Adrenal gland (tissue), 12 donors: ENCODE data around the gene TAS2R14. TPM values are rescaled to one million over a fixed set of nuclear protein-coding genes. Genes with fewer than 3 reads are reported as not detected.
A peak's percentile ranks its signal among the peaks of the same experiment; 100 is the strongest.

ENCODE experiments used
- DNase-seq, 7 donors: peaks; one replicate each; pipeline ENCODE4 v3.0.0-alpha.2; 2019 to 2020
- H3K27ac ChIP-seq, 5 donors: fragments of 200-600 bp; sonication (generic) in 4 of 5; 1 replicate in 3 of 5; 2 replicates in 2 of 5; pipeline versions ENCODE4 v1.5.1 to v1.8.0; 2016 to 2020; ENCODE audit warnings: mild to moderate bottlenecking in 1 of 5
- H3K27me3 ChIP-seq: fragments of 200-600 bp; 2 replicates; pipeline ENCODE4 v1.8.0; 2021
- H3K36me3 ChIP-seq, 2 donors: fragments of 200-600 bp; replicated peaks in 1 of 2; 1 replicate in 1 of 2; 2 replicates in 1 of 2; pipeline versions ENCODE4 v1.5.1 to v1.8.0; 2018 to 2022
- H3K4me1 ChIP-seq, 2 donors: fragments of 200-600 bp; replicated peaks in 1 of 2; 1 replicate in 1 of 2; 2 replicates in 1 of 2; pipeline versions ENCODE4 v1.5.1 to v1.8.0; 2018 to 2021
- H3K4me3 ChIP-seq, 4 donors: fragments of 200-600 bp; sonication (generic) in 3 of 4; one replicate each; pipeline ENCODE4 v1.5.1; 2016 to 2018
- H3K9me3 ChIP-seq, 3 donors: fragments of 200-600 bp; sonication (generic) in 1 of 3; replicated peaks in 1 of 3; 1 replicate in 2 of 3; 2 replicates in 1 of 3; pipeline versions ENCODE4 v1.5.1 to v1.8.0; 2016 to 2021
- CTCF ChIP-seq, 6 experiments: fragments of 450-650 bp in 4 of 6; fragments of 200-600 bp in 2 of 6; sonication (generic) in 1 of 6; IDR thresholded peaks; 1 replicate in 5 of 6; 2 replicates in 1 of 6; pipeline versions ENCODE4 v1.5.1 to v1.8.0; 2016 to 2021; ENCODE audit warnings: antibody characterized with exemption in 6 of 6, mild to moderate bottlenecking in 2 of 6, moderate library complexity in 1 of 6
- POLR2A ChIP-seq, 2 donors: fragments of 450-650 bp; IDR thresholded peaks; one replicate each; pipeline ENCODE4 v1.6.1; 2017; ENCODE audit warnings: antibody characterized with exemption in 2 of 2, mild to moderate bottlenecking in 2 of 2, moderate library complexity in 1 of 2
- WGBS, 4 donors: extraction: QIAGEN DNeasy Blood & Tissue Kit in 2 of 4; methylation state at CpG; one replicate each; pipeline versions ENCODE4 v1.1.5 to v1.1.7; 2013 to 2017; 5-methylcytosine and 5-hydroxymethylcytosine counted together
- intact Hi-C, 2 donors: fragments of 100-400 bp; cut with DNase I; formaldehyde crosslinking; loops; one replicate each; pipeline versions ENCODE4 v1.14.1 to v1.15.0; 2022 to 2023
- polyA plus RNA-seq, 3 donors: library from polyadenylated mRNA; stranded (reverse); fragments of 200-250 nt in 2 of 3; fragments of 350-450 nt in 1 of 3; fragmentation: Illumina TruSeq in 1 of 3; extraction: RNeasy Lipid Tissue Mini Kit (QIAGEN cat#74804) in 1 of 3; gene quantifications; one replicate each; pipeline ENCODE4 v1.2.3, GENCODE V29; 2013 to 2014
- total RNA-seq, 9 donors: library from RNA; depleted of rRNA in 4 of 9; stranded (reverse); fragments of >200 nt in 4 of 9; fragments of 120-200 nt in 1 of 9; fragmentation: NEBNext Ultra II Directional in 1 of 9; extraction: Animal tissue kit (Norgen Biotek cat#: 25700) in 1 of 9; gene quantifications; one replicate each; pipeline versions ENCODE4 v1.1.0 to v1.2.4, GENCODE V29; 2013 to 2023
- donor health status: healthy with polysubstance abuse.
- donor health status: Bipolar disorder and iron deficiency.
- donor health status: DM: yes; HTN: yes; CAD: no.
- donor health status: DM: no; HTN: no; CAD: no.
- donor health status: DM: no; HTN: no; CAD: no.
- donor health status: DM: yes; HTN: yes; CAD: no.

TAS2R14 gene
- total and polyA plus RNA-seq, 12 donors: 0.80 to 16.3 (median 2.6) TPM

GRCh38 chr12:10926269-10926668 is 12.8 kb downstream of the TAS2R14 start:
- no peak for TF ChIP-seq POLR2A (IDR thresholded peaks at IDR 0.05)
- no peak for TF ChIP-seq CTCF (IDR thresholded peaks at IDR 0.05)
- Histone ChIP-seq H3K9me3 (no peaks in the 10 kb centered on the region), H3K36me3 (no peaks in the 10 kb centered on the region), H3K4me3 (no peak overlapping the region), H3K27ac (no peak overlapping the region), H3K27me3 (no peaks in the 10 kb centered on the region), H3K4me1 (no peaks in the 10 kb centered on the region)
- intact Hi-C loops: no loop called here
- DNase-seq: no peak
- WGBS, 4 donors: 87 to 96% (median 93%) methylated on average over 5 of the region's 5 CpGs

- H3K4me3 ChIP-seq: no peak overlapping the region
- no peak for DNase-seq
- no peaks in the 10 kb centered on the region for H3K9me3 ChIP-seq
- no peaks in the 10 kb centered on the region for H3K4me1 ChIP-seq
- no peaks in the 10 kb centered on the region for H3K36me3 ChIP-seq
- no peak overlapping the region for H3K27ac ChIP-seq
- TF ChIP-seq CTCF (IDR thresholded peaks at IDR 0.05) (no peak), POLR2A (IDR thresholded peaks at IDR 0.05) (no peak)
- intact Hi-C loops: no loop called here
- H3K27me3 ChIP-seq: no peaks in the 10 kb centered on the region
- whole genome bisulfite sequencing, 4 donors: 89 to 94% (median 91%) methylated on average over 1 of the region's 1 CpG
Observed at GRCh38 chr12:10919809-10920208, 19.3 kb downstream of the TAS2R14 start.

- Histone ChIP-seq H3K27ac (no peak overlapping the region), H3K36me3 (no peaks in the 10 kb centered on the region), H3K27me3 (no peaks in the 10 kb centered on the region), H3K9me3 (no peaks in the 10 kb centered on the region), H3K4me1 (peaks cover 0 to 14% of the 10 kb centered on the region in 2 donors), H3K4me3 (no peak overlapping the region)
- WGBS, 4 donors: 68 to 71% (median 70%) methylated on average over 8 of the region's 8 CpGs
- intact Hi-C loops: no loop called here
- DNase-seq: peak in 3 of 7 donors; percentile 5 to 22 (median 21)
- no peak for TF ChIP-seq CTCF (IDR thresholded peaks at IDR 0.05)
- TF ChIP-seq POLR2A (IDR thresholded peaks at IDR 0.05): no peak
Observed at GRCh38 chr12:10910380-10910779, 28.7 kb downstream of the TAS2R14 start.

GRCh38 chr12:10909462-10909861 is 29.6 kb downstream of the TAS2R14 start, which contains the start of gene TAS2R13:
Gene TAS2R13 (minus strand): TSS chr12:10909562. CDS start chr12:10909298, 264 bp downstream.
- Histone ChIP-seq H3K4me3 (no peak within 1 kb of the TSS), H3K36me3 (no peaks in the 10 kb centered on the region), H3K27ac (no peak within 1 kb of the TSS), H3K4me1 (peaks cover 0 to 14% of the 10 kb centered on the region in 2 donors), H3K9me3 (peaks cover 0 to 4% (median 0%) of the 10 kb centered on the region in 3 donors), H3K27me3 (no peaks in the 10 kb centered on the region)
- intact Hi-C loops: no loop called here
- DNase-seq: no peak
- 94 to 100% (median 98%) methylated on average over 1 of the region's 1 CpG for WGBS, 4 donors
- TF ChIP-seq CTCF (IDR thresholded peaks at IDR 0.05) (no peak), POLR2A (IDR thresholded peaks at IDR 0.05) (no peak)
